Sigmoid colon (tissue), 4 donors: ENCODE data around the gene CELF3.

Experiments used
- EP300 ChIP-seq, 4 donors: sonication (generic); formaldehyde crosslinking; IDR thresholded peaks; one replicate each; pipeline ENCODE4 v1.6.1; 2017; ENCODE audit warnings: antibody characterized with exemption in 4 of 4
- POLR2A ChIP-seq, 2 donors: fragments of 450-650 bp; IDR thresholded peaks; one replicate each; pipeline ENCODE4 v1.6.1; 2016; ENCODE audit warnings: antibody characterized with exemption in 2 of 2, mild to moderate bottlenecking in 2 of 2, moderate library complexity in 2 of 2
- POLR2AphosphoS5 ChIP-seq, 4 donors: sonication (generic); formaldehyde crosslinking; IDR thresholded peaks; one replicate each; pipeline ENCODE4 v1.6.1; 2017; ENCODE audit warnings: antibody characterized with exemption in 4 of 4

- TF ChIP-seq EP300 (IDR thresholded peaks at IDR 0.05) (no peak), POLR2A (IDR thresholded peaks at IDR 0.05) (no peak), POLR2AphosphoS5 (IDR thresholded peaks at IDR 0.05) (no peak)
Measured at GRCh38 chr1:151733126-151733525, 16.5 kb upstream of the CELF3 start.
